Hepatic stellate cell (primary cell): ENCODE data around the gene PCDHA11.
"Not testable (repeated sequence)": the region's sequence is repeated elsewhere in the genome, so short reads cannot be mapped to it uniquely, and the experiment has no call there.

Experiments
- DNase-seq: peaks from one replicate; pipeline ENCODE4 v3.0.0; 2011; ENCODE audit warnings: low spot score

The PCDHA11 gene, protein sequence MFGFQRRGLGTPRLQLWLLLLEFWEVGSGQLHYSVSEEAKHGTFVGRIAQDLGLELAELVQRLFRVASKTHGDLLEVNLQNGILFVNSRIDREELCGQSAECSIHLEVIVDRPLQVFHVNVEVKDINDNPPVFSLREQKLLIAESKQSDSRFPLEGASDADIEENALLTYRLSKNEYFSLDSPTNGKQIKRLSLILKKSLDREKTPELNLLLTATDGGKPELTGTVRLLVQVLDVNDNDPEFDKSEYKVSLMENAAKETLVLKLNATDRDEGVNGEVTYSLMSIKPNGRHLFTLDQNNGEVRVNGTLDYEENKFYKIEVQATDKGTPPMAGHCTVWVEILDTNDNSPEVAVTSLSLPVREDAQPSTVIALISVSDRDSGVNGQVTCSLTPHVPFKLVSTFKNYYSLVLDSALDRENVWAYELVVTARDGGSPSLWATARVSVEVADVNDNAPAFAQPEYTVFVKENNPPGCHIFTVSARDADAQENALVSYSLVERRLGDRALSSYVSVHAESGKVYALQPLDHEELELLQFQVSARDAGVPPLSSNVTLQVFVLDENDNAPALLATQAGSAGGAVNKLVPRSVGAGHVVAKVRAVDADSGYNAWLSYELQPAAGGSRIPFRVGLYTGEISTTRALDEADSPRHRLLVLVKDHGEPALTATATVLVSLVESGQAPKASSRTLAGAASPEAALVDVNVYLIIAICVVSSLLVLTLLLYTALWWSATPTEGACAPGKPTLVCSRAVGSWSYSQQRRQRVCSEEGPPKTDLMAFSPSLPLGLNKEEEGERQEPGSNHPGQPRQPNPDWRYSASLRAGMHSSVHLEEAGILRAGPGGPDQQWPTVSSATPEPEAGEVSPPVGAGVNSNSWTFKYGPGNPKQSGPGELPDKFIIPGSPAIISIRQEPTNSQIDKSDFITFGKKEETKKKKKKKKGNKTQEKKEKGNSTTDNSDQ

DNA sequence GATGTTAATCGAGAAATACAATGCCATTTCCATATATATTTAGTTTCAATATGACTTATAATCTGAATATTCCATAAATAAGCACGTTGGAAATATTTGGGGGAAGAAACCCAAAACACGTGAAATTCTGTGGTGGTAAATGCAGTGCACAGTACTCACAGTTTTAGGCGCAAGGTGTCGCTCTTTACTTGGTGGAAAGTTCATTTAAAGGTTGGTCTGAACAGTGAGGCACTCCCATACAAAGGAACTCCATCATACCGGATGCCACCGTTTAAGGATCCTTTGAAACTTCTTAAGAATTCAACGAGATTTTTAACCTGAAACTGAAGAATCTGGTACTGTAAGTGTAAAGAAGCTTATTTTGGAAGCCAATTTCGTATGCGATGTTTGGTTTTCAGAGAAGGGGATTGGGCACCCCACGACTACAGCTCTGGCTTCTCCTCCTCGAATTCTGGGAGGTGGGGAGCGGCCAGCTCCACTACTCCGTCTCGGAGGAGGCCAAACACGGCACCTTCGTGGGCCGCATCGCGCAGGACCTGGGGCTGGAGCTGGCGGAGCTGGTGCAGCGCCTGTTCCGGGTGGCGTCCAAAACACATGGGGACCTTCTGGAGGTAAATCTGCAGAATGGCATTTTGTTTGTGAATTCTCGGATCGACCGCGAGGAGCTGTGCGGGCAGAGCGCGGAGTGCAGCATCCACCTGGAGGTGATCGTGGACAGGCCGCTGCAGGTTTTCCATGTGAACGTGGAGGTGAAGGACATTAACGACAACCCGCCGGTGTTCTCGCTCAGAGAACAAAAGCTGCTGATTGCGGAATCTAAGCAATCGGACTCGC, at the start of gene PCDHA11:
PCDHA11 (plus strand) TSS at position 237 of the 834 bp plus-strand sequence; CDS start at position 384, 147 bp downstream.
- DNase-seq: no peak

DNA sequence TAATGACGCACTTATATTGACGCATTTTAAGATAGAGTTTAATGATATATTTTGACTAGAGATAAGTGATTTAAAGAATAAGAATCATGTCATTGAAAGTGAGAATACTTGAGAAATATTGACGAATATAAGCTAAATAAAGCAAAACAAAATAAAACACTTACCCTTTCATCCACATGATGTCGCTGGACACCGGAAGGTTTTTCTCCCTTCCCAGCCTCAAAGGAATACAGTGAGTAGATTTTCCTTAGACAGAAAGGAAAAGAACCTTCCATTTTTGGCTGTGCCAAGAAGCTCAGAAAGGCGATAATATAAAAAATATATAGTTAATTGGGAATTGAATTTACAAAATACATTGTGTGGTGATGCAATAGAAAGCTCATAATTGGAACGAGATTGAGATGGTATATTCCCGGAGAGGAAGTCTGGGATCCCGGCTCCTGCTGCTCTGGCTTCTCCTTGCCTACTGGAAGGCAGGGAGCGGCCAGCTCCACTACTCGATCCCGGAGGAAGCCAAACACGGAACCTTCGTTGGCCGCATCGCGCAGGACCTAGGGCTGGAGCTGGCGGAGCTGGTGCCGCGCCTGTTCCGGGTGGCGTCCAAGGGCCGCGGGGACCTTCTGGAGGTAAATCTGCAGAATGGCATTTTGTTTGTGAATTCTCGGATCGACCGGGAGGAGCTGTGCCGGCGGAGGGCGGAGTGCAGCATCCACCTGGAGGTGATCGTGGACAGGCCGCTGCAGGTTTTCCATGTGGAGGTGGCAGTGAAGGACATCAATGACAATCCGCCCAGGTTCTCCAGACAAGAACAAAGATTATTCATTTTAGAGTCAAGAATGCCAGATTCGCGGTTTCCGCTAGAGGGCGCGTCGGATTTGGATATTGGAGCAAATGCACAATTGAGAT, 47.1 kb upstream of the PCDHA11 start, which contains the start of gene PCDHA5:
PCDHA5 (plus strand) TSS at position 239 of the 906 bp plus-strand sequence.
- DNase-seq: peak; percentile 19

DNA sequence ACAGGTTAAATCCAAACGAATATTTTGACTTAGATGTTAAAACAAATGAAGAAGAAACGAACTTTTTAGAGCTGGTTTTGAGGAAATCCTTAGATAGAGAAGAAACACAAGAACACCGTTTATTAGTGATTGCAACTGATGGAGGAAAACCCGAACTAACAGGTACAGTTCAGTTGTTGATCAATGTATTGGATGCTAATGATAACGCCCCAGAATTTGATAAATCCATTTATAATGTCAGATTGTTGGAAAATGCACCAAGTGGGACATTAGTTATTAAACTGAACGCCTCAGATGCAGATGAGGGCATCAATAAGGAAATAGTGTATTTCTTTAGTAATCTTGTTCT, 46.5 kb upstream of the PCDHA11 start:
- no peak for DNase-seq

DNA sequence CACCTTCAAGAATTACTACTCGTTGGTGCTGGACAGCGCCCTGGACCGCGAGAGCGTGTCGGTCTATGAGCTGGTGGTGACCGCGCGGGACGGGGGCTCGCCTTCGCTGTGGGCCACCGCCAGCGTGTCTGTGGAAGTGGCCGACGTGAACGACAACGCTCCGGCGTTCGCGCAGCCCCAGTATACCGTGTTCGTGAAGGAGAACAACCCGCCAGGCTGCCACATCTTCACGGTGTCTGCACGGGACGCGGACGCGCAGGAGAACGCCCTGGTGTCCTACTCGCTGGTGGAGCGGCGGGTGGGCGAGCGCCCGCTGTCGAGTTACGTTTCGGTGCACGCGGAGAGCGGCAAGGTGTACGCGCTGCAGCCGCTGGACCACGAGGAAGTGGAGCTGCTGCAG, 45.8 kb upstream of the PCDHA11 start:
- not testable (repeated sequence) for DNase-seq

DNA sequence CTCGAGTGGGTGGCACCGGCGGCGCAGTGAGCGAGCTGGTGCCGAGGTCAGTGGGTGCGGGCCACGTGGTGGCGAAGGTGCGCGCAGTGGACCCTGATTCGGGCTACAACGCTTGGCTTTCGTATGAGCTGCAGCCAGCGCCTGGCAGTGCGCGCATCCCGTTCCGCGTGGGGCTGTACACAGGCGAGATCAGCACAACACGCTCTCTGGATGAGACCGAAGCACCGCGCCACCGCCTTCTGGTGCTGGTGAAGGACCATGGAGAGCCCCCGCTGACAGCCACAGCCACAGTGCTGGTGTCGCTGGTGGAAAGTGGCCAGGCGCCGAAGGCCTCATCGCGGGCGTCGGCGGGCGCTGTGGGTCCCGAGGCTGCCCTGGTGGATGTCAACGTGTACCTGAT, 45.3 kb upstream of the PCDHA11 start:
- no peak for DNase-seq

DNA sequence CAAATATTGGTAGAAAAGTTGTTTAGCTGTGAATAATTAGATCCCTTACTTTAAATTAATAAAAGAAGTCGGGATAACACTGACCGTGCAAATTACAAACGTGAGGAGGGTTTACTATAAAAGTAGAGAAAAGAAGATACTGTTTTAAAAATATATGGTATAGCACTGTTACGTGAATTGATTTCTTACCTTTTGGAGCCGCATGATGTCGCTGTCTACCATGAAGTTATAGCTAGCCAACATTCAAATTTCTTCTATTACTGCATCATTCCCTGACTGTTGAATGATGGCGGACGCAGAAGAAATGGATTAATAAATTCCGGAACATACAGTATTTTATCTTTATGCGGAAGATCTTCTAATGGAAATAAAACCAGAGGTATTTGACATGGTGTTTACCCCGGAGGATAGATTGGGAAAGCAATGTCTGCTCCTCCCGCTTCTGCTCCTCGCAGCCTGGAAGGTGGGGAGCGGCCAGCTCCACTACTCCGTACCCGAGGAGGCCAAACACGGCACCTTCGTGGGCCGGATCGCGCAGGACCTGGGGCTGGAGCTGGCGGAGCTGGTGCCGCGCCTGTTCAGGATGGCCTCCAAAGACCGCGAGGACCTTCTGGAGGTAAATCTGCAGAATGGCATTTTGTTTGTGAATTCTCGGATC, 40.9 kb upstream of the PCDHA11 start, which contains the start of gene PCDHA6:
PCDHA6 (plus strand) TSS at position 257 of the 658 bp plus-strand sequence; CDS start at position 389, 132 bp downstream.
- DNase-seq: no peak

DNA sequence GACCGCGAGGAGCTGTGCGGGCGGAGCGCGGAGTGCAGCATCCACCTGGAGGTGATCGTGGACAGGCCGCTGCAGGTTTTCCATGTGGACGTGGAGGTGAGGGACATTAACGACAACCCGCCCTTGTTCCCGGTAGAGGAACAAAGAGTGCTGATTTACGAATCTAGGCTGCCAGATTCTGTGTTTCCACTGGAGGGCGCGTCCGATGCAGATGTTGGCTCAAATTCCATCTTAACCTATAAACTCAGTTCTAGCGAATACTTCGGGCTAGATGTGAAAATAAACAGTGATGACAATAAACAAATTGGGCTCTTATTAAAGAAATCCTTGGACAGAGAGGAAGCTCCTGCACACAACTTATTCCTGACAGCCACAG, 40.4 kb upstream of the PCDHA11 start:
- DNase-seq: no peak

DNA sequence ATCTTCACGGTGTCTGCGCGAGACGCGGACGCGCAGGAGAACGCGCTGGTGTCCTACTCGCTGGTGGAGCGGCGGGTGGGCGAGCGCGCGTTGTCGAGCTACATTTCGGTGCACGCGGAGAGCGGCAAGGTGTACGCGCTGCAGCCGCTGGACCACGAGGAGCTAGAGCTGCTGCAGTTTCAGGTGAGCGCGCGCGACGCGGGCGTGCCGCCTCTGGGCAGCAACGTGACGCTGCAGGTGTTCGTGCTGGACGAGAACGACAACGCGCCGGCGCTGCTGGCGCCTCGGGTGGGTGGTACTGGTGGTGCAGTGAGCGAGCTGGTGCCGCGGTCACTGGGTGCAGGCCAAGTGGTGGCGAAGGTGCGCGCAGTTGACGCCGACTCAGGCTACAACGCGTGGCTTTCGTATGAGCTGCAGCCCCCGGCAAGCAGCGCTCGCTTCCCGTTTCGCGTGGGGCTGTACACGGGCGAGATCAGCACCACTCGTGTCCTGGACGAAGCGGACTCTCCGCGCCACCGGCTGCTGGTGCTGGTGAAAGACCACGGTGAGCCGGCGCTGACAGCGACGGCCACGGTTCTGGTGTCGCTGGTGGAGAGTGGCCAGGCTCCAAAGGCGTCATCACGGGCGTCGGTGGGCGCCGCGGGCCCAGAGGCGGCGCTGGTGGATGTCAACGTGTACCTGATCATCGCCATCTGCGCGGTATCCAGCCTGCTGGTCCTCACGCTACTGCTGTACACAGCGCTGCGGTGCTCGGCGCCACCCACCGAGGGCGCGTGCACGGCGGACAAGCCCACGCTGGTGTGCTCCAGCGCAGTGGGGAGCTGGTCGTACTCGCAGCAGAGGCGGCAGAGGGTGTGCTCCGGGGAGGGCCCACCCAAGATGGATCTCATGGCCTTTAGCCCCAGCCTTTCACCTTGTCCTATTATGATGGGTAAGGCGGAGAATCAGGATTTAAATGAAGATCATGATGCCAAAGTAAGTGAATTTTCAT, 39.0 kb upstream of the PCDHA11 start:
- DNase-seq: not testable (repeated sequence)

DNA sequence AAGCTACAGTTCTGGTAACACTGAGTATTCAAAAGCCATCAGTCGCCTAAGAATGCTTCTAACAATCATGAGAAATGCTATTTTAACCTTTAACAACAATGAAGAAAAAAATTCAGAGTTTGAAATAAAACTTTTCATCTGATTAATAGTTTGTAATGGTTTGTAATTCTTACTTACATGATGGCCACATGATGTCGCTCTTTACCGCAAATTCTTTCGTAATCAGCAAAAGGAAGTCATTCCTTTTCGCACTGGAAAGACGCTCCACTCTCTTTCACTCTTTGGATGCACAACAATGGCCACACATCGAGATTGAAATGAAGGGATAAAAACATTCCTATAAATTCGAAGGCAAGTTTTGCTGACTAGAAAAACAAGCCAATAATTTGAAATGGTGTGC, 34.8 kb upstream of the PCDHA11 start, which contains the start of gene PCDHA7:
PCDHA7 (plus strand) TSS at position 277 of the 400 bp plus-strand sequence; CDS start at position 392, 115 bp downstream.
- peak; percentile 40 for DNase-seq

DNA sequence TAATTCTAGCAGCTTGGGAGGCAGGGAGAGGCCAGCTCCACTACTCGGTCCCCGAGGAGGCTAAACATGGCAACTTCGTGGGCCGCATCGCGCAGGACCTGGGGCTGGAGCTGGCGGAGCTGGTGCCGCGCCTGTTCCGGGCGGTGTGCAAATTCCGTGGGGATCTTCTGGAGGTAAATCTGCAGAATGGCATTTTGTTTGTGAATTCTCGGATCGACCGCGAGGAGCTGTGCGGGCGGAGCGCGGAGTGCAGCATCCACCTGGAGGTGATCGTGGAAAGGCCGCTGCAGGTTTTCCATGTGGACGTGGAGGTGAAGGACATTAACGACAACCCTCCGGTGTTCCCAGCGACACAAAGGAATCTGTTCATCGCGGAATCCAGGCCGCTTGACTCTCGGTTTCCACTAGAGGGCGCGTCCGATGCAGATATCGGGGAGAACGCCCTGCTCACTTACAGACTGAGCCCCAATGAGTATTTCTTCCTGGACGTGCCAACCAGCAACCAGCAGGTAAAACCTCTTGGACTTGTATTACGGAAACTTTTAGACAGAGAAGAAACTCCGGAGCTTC, 34.2 kb upstream of the PCDHA11 start:
- not testable (repeated sequence) for DNase-seq

DNA sequence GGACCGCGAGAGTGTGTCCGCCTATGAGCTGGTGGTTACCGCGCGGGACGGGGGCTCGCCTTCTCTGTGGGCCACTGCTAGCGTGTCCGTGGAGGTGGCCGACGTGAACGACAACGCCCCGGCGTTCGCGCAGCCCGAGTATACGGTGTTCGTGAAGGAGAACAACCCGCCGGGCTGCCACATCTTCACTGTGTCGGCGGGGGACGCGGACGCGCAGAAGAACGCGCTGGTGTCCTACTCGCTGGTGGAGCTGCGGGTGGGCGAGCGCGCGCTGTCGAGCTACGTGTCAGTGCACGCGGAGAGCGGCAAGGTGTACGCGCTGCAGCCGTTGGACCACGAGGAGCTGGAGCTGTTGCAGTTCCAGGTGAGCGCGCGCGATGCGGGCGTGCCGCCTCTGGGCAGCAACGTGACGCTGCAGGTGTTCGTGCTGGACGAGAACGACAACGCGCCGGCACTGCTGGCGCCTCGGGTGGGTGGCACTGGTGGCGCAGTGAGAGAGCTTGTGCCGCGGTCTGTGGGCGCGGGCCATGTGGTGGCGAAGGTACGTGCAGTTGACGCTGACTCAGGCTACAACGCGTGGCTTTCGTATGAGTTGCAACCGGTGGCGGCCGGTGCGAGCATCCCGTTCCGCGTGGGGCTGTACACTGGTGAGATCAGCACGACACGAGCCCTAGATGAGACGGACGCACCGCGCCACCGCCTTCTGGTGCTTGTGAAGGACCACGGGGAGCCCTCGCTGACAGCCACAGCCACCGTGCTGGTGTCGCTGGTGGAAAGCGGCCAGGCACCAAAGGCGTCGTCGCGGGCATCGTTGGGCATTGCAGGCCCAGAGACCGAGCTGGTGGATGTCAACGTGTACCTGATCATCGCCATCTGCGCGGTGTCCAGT, 32.9 kb upstream of the PCDHA11 start:
- no peak for DNase-seq

DNA sequence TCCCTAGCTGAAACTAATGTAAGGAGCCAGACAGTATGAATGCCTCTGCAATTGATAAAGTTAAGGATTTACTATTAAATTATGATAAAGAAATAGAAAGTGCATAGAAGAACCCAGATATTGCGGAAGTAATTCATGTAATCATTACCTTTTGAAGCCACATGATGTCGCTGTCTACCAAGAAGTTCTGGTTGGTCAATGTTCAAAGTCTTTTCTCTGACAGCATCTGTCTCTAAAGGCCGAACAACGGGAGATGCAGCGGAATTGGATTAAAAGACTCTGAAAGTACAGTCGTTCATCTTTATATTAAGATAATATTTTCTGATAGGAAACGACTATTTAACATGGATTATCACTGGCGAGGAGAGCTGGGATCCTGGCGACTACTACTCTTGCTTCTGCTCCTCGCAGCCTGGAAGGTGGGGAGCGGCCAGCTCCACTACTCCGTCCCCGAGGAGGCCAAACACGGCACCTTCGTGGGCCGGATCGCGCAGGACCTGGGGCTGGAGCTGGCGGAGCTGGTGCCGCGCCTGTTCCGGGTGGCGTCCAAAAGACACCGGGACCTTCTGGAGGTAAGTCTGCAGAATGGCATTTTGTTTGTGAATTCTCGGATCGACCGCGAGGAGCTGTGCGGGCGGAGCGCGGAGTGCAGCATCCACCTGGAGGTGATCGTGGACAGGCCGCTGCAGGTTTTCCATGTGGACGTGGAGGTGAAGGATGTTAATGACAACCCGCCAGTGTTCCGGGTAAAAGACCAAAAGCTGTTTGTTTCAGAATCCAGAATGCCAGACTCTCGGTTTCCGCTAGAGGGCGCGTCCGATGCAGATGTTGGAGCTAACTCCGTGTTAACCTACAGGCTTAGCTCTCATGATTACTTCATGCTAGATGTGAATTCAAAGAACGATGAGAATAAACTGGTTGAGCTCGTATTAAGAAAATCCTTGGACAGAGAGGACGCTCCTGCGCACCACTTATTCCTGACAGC, 27.5 kb upstream of the PCDHA11 start, which contains the start of gene PCDHA8:
PCDHA8 (plus strand) TSS at position 210 of the 985 bp plus-strand sequence; CDS start at position 345, 135 bp downstream.
- peak; percentile 21 for DNase-seq

DNA sequence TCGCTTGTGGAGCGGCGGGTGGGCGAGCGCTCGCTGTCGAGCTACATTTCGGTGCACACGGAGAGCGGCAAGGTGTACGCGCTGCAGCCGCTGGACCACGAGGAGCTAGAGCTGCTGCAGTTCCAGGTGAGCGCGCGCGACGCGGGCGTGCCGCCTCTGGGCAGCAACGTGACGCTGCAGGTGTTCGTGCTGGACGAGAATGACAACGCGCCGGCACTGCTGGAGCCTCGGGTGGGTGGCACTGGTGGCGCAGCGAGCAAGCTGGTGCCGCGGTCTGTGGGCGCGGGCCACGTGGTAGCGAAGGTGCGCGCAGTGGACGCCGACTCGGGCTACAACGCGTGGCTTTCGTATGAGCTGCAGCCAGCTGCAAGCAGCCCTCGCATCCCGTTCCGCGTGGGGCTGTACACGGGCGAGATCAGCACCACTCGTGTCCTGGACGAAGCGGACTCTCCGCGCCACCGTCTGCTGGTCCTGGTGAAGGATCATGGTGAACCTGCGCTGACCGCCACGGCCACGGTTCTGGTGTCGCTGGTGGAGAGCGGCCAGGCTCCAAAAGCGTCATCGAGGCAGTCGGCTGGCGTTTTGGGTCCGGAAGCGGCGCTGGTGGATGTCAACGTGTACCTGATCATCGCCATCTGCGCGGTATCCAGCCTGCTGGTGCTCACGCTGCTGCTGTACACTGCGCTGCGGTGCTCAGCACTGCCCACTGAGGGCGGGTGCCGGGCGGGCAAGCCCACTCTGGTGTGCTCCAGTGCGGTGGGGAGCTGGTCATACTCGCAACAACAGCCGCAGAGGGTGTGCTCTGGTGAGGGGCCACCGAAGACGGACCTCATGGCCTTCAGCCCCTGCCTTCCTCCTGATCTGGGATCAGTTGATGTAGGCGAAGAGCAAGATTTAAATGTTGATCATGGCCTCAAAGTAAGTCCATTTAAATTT, 25.7 kb upstream of the PCDHA11 start:
- DNase-seq: no peak

DNA sequence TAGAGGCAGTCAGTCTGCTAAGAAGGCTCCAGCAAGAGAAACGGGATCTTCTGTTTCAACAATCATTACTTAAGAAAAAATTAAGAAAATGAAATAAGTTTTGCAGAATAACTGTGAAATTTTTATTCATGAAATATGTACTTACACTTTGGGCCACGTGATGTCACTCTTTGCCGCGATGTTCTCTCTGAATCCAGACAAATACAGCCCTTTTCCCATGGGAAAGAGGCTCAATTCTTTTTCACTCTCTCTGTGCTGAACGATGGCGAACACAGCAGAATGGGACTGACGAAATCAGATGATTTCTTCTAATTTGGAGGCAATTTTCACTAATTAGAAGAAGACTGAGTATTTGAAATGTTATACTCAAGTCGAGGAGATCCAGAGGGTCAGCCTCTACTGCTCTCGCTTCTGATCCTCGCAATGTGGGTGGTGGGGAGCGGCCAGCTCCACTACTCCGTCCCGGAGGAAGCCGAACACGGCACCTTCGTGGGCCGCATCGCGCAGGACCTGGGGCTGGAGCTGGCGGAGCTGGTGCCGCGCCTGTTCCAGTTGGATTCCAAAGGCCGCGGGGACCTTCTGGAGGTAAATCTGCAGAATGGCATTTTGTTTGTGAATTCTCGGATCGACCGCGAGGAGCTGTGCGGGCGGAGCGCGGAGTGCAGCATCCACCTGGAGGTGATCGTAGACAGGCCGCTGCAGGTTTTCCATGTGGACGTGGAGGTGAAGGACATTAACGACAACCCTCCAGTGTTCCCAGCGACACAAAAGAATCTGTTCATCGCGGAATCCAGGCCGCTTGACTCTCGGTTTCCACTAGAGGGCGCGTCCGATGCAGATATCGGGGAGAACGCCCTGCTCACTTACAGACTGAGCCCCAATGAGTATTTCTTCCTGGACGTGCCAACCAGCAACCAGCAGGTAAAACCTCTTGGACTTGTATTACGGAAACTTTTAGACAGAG, 20.3 kb upstream of the PCDHA11 start, which contains the start of gene PCDHA9:
PCDHA9 (plus strand) TSS at position 244 of the 964 bp plus-strand sequence; CDS start at position 358, 114 bp downstream.
- not testable (repeated sequence) for DNase-seq
